ENCODE results near the gene CTIF. TPM values are rescaled to one million over a fixed set of nuclear protein-coding genes. Genes with fewer than 3 reads are reported as not detected.
"Not testable (repeated sequence)": the region's sequence is repeated elsewhere in the genome, so short reads cannot be mapped to it uniquely, and the experiment has no call there.

Gene CTIF
- polyA plus RNA-seq, 1 donor: 15.0 TPM

DNA sequence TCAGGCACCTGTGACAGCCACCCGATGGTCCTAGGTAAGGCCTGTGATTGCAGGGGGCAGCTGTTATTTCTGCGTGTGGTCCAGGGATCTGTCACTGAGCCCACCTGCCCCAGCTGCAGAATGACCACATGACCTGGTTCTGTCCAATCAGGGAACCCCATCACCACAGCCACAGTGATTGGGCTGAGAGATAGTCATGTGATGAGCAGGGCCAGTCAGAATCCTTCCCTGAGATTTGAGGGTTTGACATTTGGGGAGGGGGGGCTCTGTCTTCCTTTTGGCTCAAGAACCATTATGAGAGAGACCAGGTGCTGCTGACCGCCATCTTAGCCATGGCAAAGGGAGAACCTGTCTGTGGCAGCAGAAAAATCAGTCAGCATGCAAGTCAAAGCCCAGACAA is 264.7 kb downstream of the CTIF start:
- H3K27me3 ChIP-seq (ENCODE audit: control insufficient read depth, insufficient read depth, low read length): no peaks in the 10 kb centered on the region
- no peaks in the 10 kb centered on the region for H3K9me3 ChIP-seq (ENCODE audit: control insufficient read depth, low read depth, low read length)
- H3K27ac ChIP-seq (ENCODE audit: low read length): no peak overlapping the region
- no peak overlapping the region for H3K4me3 ChIP-seq (ENCODE audit: low read length)
- H3K36me3 ChIP-seq (ENCODE audit: control insufficient read depth, insufficient read depth, low read length): no peaks in the 10 kb centered on the region
- DNase-seq: no peak
- WGBS (ENCODE audit: insufficient coverage, low lambda C conversion rate): no CpG with 5 or more reads among the region's 3 CpGs
- peaks cover 49% of the 10 kb centered on the region for H3K4me1 ChIP-seq (ENCODE audit: control insufficient read depth, insufficient read depth, low read length)

DNA sequence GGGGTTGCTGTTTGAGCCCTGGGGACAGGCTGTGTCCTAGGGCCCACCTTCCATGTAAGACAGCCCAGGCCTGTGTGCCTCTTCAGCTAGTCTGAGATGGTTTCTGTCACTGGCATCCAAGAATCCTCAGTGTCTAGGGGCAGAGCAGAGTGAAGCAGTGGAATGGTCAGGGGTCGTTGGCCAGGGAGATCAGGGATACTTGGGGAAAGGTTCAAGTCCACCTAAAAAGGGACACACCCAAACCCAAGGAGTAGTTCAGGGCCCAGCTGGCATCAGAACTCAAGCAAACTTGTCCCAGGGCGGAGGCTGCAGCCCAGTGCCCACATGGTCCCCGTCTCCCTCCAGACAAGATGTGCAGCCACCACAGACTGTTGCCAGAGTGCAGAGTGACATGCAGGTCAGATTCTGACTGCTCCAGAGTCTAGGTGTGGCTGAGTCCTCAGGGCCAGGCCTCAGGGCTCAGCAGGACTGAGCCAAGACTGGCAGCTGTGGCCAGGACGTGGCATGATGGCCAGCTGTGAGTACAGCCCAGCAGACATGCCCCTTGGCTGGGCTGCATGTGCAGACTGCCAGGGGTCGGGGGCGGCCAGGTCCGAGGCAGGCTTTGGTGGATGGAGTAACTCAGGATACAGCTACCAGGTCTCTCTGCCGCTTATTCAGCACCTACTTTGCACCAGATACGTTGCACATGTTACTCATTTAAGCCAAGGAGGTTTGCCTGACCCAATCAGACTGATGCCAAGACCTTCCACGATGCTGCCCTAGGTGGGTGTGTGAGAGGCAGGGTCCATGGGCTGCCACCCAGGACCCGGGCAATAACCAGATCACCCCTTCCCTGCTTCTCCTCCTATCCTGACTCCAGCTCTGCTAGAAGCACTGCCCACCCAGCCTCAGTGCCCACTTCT is 265.4 kb downstream of the CTIF start:
- Histone ChIP-seq H3K4me3 (ENCODE audit: low read length) (no peak overlapping the region), H3K4me1 (ENCODE audit: control insufficient read depth, insufficient read depth, low read length) (peaks cover 44% of the 10 kb centered on the region), H3K9me3 (ENCODE audit: control insufficient read depth, low read depth, low read length) (no peaks in the 10 kb centered on the region), H3K27ac (ENCODE audit: low read length) (no peak overlapping the region), H3K27me3 (ENCODE audit: control insufficient read depth, insufficient read depth, low read length) (no peaks in the 10 kb centered on the region), H3K36me3 (ENCODE audit: control insufficient read depth, insufficient read depth, low read length) (no peaks in the 10 kb centered on the region)
- no peak for DNase-seq
- WGBS (ENCODE audit: insufficient coverage, low lambda C conversion rate): no CpG with 5 or more reads among the region's 11 CpGs

GRCh38 chr18:48804856-48805610 is 266.2 kb downstream of the CTIF start:
- Histone ChIP-seq H3K9me3 (ENCODE audit: control insufficient read depth, low read depth, low read length) (no peaks in the 10 kb centered on the region), H3K4me1 (ENCODE audit: control insufficient read depth, insufficient read depth, low read length) (peaks cover 37% of the 10 kb centered on the region), H3K27me3 (ENCODE audit: control insufficient read depth, insufficient read depth, low read length) (no peaks in the 10 kb centered on the region), H3K4me3 (ENCODE audit: low read length) (no peak overlapping the region), H3K27ac (ENCODE audit: low read length) (no peak overlapping the region), H3K36me3 (ENCODE audit: control insufficient read depth, insufficient read depth, low read length) (no peaks in the 10 kb centered on the region)
- DNase-seq: no peak
- WGBS (ENCODE audit: insufficient coverage, low lambda C conversion rate): 100% methylated on average over 2 of the region's 11 CpGs

GRCh38 chr18:48805826-48806535 is 267.1 kb downstream of the CTIF start:
- WGBS (ENCODE audit: insufficient coverage, low lambda C conversion rate): 87% methylated on average over 3 of the region's 10 CpGs
- no peaks in the 10 kb centered on the region for H3K36me3 ChIP-seq (ENCODE audit: control insufficient read depth, insufficient read depth, low read length)
- no peak overlapping the region for H3K4me3 ChIP-seq (ENCODE audit: low read length)
- H3K27me3 ChIP-seq (ENCODE audit: control insufficient read depth, insufficient read depth, low read length): no peaks in the 10 kb centered on the region
- H3K4me1 ChIP-seq (ENCODE audit: control insufficient read depth, insufficient read depth, low read length): peaks cover 27% of the 10 kb centered on the region
- H3K27ac ChIP-seq (ENCODE audit: low read length): no peak overlapping the region
- no peak for DNase-seq
- H3K9me3 ChIP-seq (ENCODE audit: control insufficient read depth, low read depth, low read length): no peaks in the 10 kb centered on the region

DNA sequence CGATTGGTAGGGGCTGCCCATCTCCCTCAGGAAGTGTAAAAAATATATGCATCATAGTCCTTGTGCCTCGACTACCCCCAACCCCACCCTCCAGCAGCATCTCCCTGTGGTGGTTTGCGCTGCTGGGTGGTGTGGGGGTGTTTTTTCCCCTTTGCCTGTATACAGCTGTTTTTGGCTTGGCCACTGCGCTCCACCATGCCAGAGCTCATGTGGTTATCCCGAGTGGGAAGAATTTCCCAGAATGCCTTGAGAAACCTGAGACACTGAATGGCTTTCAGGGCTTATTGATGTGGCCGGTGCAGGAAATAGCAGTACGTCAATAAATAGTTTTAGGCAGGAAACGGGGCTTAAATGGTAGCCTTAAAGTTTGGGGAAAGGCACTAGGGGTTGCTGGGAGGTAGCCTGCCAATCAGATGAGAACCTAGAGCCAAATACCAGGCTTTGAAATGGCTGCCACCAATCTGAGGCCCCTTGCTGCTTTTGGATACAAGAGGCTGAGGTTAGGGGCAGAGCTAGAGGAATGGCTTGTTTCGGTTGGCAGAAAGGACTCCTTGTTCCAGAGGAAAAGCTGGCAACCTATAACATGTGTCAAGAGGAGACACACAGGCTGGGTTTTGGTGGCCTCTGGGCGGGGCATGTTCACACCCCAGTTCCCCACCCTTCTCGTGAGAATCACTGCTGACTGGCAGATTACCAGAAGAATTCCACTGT is 267.9 kb downstream of the CTIF start:
- no peak for DNase-seq
- no CpG with 5 or more reads among the region's 11 CpGs for WGBS (ENCODE audit: insufficient coverage, low lambda C conversion rate)
- H3K27ac ChIP-seq (ENCODE audit: low read length): no peak overlapping the region

DNA sequence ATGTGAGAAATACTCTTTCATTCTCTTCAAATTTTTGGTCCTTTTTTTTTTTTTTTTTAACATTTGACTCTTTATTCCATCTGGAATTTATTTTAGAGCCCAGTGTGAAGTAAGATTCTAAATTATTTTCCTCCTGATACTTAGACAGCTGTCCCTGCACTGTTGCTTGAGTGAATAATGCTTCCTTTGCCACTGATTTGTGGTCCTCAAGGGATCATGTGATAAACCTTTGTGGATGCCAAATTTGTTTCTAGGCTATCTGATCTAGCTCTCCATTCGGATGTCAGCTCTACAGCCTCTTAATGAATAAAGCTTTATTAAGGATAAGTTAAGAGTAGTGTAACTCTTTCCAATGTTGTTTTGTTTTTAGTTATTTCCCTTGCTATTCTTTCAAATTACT is 269.6 kb downstream of the CTIF start:
- DNase-seq: no peak
- no peaks in the 10 kb centered on the region for H3K27me3 ChIP-seq (ENCODE audit: control insufficient read depth, insufficient read depth, low read length)
- no peaks in the 10 kb centered on the region for H3K9me3 ChIP-seq (ENCODE audit: control insufficient read depth, low read depth, low read length)
- H3K36me3 ChIP-seq (ENCODE audit: control insufficient read depth, insufficient read depth, low read length): no peaks in the 10 kb centered on the region
- no CpG with 5 or more reads among the region's 1 CpG for WGBS (ENCODE audit: insufficient coverage, low lambda C conversion rate)
- no peak overlapping the region for H3K27ac ChIP-seq (ENCODE audit: low read length)
- peaks cover 8% of the 10 kb centered on the region for H3K4me1 ChIP-seq (ENCODE audit: control insufficient read depth, insufficient read depth, low read length)
- no peak overlapping the region for H3K4me3 ChIP-seq (ENCODE audit: low read length)

More for the DNA sequence above, 267.9 kb downstream of the CTIF start:
- Histone ChIP-seq H3K4me1 (ENCODE audit: control insufficient read depth, insufficient read depth, low read length) (peaks cover 20% of the 10 kb centered on the region), H3K27me3 (ENCODE audit: control insufficient read depth, insufficient read depth, low read length) (no peaks in the 10 kb centered on the region), H3K4me3 (ENCODE audit: low read length) (no peak overlapping the region), H3K36me3 (ENCODE audit: control insufficient read depth, insufficient read depth, low read length) (no peaks in the 10 kb centered on the region), H3K9me3 (ENCODE audit: control insufficient read depth, low read depth, low read length) (no peaks in the 10 kb centered on the region)

DNA sequence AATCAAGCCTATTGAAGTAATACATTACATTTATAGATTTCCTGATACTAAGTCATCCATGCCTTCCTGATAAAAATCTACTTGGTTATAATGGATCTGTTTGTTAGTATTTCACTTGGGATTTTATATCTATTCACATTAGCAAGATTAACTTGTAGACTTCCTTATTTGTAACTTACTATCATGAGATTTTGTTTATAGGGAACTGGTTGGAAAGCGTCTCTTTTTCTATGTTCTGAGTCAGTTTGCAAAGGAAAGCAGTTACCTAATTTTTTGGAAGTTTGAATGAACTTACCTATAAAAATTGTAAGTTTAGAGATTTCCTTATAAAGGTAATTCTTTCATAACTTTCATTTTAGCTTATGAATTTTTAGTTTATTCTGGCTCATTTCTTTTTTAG is 270.5 kb downstream of the CTIF start:
- whole genome bisulfite sequencing (ENCODE audit: insufficient coverage, low lambda C conversion rate): no CpG with 5 or more reads among the region's 1 CpG
- H3K36me3 ChIP-seq (ENCODE audit: control insufficient read depth, insufficient read depth, low read length): no peaks in the 10 kb centered on the region
- no peaks in the 10 kb centered on the region for H3K9me3 ChIP-seq (ENCODE audit: control insufficient read depth, low read depth, low read length)
- H3K4me3 ChIP-seq (ENCODE audit: low read length): no peak overlapping the region
- H3K27ac ChIP-seq (ENCODE audit: low read length): no peak overlapping the region
- DNase-seq: no peak
- H3K4me1 ChIP-seq (ENCODE audit: control insufficient read depth, insufficient read depth, low read length): peaks cover 12% of the 10 kb centered on the region
- H3K27me3 ChIP-seq (ENCODE audit: control insufficient read depth, insufficient read depth, low read length): no peaks in the 10 kb centered on the region

DNA sequence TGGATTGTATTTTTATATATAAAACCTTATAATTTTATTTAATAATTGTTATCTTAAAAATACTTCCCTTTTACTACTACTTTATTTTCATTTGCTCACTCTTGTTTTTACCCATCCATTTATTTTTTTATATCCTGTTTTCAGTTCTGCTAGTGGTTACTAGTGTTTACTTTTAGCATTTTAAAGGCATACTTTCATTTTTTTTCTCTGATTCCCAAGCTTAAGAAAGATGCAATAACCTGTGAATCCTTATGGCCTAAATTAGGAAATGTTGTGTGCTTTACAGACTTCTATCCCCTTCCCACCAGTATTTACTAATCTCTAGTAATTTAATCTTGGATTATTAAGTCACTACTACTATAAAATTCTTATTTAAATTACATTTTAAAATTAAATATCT is 272.0 kb downstream of the CTIF start:
- Histone ChIP-seq H3K27me3 (ENCODE audit: control insufficient read depth, insufficient read depth, low read length) (no peaks in the 10 kb centered on the region), H3K4me3 (ENCODE audit: low read length) (no peak overlapping the region), H3K36me3 (ENCODE audit: control insufficient read depth, insufficient read depth, low read length) (no peaks in the 10 kb centered on the region), H3K9me3 (ENCODE audit: control insufficient read depth, low read depth, low read length) (no peaks in the 10 kb centered on the region), H3K4me1 (ENCODE audit: control insufficient read depth, insufficient read depth, low read length) (peaks cover 16% of the 10 kb centered on the region), H3K27ac (ENCODE audit: low read length) (no peak overlapping the region)
- no peak for DNase-seq

DNA sequence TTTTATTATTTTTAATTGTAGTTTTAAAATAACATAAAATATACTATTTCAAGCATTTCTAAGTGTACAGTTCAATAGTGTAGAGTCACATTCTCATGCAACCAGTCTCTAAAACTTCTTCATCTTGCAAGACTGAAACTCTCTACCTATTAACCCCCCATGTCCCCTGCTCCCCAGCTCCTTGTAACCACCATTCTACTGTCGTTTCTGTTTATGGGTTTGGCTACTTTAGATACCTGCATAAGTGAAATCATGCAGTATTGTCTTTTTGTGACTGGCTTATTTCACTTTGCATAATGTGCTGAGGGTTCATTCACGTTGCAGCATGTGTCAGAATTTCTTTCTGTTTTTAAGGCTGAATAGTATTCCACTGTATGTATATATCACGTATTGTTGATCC is 272.6 kb downstream of the CTIF start:
- no peak for DNase-seq
- no peaks in the 10 kb centered on the region for H3K27me3 ChIP-seq (ENCODE audit: control insufficient read depth, insufficient read depth, low read length)
- 67% methylated on average over 1 of the region's 3 CpGs for WGBS (ENCODE audit: insufficient coverage, low lambda C conversion rate)
- peaks cover 16% of the 10 kb centered on the region for H3K4me1 ChIP-seq (ENCODE audit: control insufficient read depth, insufficient read depth, low read length)
- no peak overlapping the region for H3K27ac ChIP-seq (ENCODE audit: low read length)
- no peak overlapping the region for H3K4me3 ChIP-seq (ENCODE audit: low read length)
- no peaks in the 10 kb centered on the region for H3K9me3 ChIP-seq (ENCODE audit: control insufficient read depth, low read depth, low read length)
- no peaks in the 10 kb centered on the region for H3K36me3 ChIP-seq (ENCODE audit: control insufficient read depth, insufficient read depth, low read length)

DNA sequence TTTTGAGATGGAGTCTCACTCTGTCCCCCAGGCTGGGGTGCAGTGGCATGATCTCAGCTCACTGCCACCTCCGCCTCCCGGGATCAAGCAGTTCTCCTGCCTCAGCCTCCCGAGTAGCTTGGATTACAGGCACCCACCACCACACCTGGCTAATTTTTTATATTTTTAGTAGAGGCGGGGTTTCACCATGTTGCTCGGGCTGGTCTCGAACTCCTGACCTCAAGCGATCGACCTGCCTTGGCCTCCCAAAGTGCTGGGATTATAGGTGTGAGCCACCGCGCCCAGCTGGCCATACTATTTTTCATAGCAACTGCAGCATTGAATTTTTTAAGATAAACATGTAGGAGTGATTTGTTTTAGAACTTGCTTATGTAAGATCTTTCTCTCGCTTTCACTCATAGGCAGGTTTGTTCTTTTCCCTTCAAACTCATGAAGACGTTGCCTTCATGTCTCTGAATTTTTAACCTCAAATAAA is 273.2 kb downstream of the CTIF start:
- not testable (repeated sequence) for H3K27ac ChIP-seq (ENCODE audit: low read length); H3K9me3 ChIP-seq (ENCODE audit: control insufficient read depth, low read depth, low read length); H3K27me3 ChIP-seq (ENCODE audit: control insufficient read depth, insufficient read depth, low read length); H3K36me3 ChIP-seq (ENCODE audit: control insufficient read depth, insufficient read depth, low read length); H3K4me3 ChIP-seq (ENCODE audit: low read length); DNase-seq
- peaks cover 13% of the 10 kb centered on the region for H3K4me1 ChIP-seq (ENCODE audit: control insufficient read depth, insufficient read depth, low read length)
- WGBS (ENCODE audit: insufficient coverage, low lambda C conversion rate): 95% methylated on average over 2 of the region's 12 CpGs

Measured in large intestine (tissue), 3 donors.